ENCODE data around the gene DNAJA4. TPM values are rescaled to one million over a fixed set of nuclear protein-coding genes. Genes with fewer than 3 reads are reported as not detected.

Gene DNAJA4
- total and polyA plus RNA-seq, 2 experiments from 2014 or later = 5.0 to 12.5 TPM

GRCh38 chr15:78299101-78299930 is 35.0 kb downstream of the DNAJA4 start, which contains the start of gene SKIC8:
Gene SKIC8 (minus strand): TSS chr15:78299609. CDS start chr15:78295686, 3,923 bp downstream.
- H3K36me3 ChIP-seq (ENCODE audit: insufficient read depth) = no peaks in the 10 kb centered on the region
- H3K27ac ChIP-seq (ENCODE audit: low read depth) = 0 out of 2 replicates have a peak within 1 kb of the TSS, but pooled peaks have one; percentile 11
- DNase-seq (ENCODE audit: low spot score) (peak; percentile 94), ATAC-seq (peak; percentile 97)
- H3K79me2 ChIP-seq (replicated peaks; ENCODE audit: insufficient read depth) = peaks cover 29% of the 10 kb centered on the region
- TF ChIP-seq NANOG (IDR thresholded peaks at IDR 0.05; ENCODE audit: borderline replicate concordance) (no peak), CREB1 (CRISPR knock-in tag; IDR thresholded peaks at IDR 0.05; ENCODE audit: low read depth) (peak; percentile 96), POLR2AphosphoS5 (IDR thresholded peaks at IDR 0.05; ENCODE audit: low read depth) (peak; percentile 88)
- TF ChIP-seq, protein P1, sequence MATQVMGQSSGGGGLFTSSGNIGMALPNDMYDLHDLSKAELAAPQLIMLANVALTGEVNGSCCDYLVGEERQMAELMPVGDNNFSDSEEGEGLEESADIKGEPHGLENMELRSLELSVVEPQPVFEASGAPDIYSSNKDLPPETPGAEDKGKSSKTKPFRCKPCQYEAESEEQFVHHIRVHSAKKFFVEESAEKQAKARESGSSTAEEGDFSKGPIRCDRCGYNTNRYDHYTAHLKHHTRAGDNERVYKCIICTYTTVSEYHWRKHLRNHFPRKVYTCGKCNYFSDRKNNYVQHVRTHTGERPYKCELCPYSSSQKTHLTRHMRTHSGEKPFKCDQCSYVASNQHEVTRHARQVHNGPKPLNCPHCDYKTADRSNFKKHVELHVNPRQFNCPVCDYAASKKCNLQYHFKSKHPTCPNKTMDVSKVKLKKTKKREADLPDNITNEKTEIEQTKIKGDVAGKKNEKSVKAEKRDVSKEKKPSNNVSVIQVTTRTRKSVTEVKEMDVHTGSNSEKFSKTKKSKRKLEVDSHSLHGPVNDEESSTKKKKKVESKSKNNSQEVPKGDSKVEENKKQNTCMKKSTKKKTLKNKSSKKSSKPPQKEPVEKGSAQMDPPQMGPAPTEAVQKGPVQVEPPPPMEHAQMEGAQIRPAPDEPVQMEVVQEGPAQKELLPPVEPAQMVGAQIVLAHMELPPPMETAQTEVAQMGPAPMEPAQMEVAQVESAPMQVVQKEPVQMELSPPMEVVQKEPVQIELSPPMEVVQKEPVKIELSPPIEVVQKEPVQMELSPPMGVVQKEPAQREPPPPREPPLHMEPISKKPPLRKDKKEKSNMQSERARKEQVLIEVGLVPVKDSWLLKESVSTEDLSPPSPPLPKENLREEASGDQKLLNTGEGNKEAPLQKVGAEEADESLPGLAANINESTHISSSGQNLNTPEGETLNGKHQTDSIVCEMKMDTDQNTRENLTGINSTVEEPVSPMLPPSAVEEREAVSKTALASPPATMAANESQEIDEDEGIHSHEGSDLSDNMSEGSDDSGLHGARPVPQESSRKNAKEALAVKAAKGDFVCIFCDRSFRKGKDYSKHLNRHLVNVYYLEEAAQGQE (IDR thresholded peaks at IDR 0.05; ENCODE audit: unreplicated experiment) = peak; percentile 9
- TF ChIP-seq, protein P2, sequence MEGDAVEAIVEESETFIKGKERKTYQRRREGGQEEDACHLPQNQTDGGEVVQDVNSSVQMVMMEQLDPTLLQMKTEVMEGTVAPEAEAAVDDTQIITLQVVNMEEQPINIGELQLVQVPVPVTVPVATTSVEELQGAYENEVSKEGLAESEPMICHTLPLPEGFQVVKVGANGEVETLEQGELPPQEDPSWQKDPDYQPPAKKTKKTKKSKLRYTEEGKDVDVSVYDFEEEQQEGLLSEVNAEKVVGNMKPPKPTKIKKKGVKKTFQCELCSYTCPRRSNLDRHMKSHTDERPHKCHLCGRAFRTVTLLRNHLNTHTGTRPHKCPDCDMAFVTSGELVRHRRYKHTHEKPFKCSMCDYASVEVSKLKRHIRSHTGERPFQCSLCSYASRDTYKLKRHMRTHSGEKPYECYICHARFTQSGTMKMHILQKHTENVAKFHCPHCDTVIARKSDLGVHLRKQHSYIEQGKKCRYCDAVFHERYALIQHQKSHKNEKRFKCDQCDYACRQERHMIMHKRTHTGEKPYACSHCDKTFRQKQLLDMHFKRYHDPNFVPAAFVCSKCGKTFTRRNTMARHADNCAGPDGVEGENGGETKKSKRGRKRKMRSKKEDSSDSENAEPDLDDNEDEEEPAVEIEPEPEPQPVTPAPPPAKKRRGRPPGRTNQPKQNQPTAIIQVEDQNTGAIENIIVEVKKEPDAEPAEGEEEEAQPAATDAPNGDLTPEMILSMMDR (conservative IDR thresholded peaks at IDR 0.05; ENCODE audit: low read depth in 2 of 2) = 0 out of 4 replicates have a peak, but pooled peaks of 1 of the 2 experiments have one; percentile 11
- H3K27ac Mint-ChIP-seq = peak within 1 kb of the TSS; percentile 97
- H3K4me1 ChIP-seq (ENCODE audit: insufficient read depth) = 0 out of 2 replicates have a peak, but pooled peaks cover 6% of the 10 kb centered on the region
- peaks cover 10% of the 10 kb centered on the region; the same call in 1 of the 2 replicates for H3K27me3 ChIP-seq (ENCODE audit: insufficient read depth)
- no peaks in the 10 kb centered on the region for H4K20me1 ChIP-seq (replicated peaks; ENCODE audit: insufficient read depth)
- H3K27me3 Mint-ChIP-seq (ENCODE audit: insufficient read depth, low read depth, poor library complexity) = peaks cover 6% of the 10 kb centered on the region
- H3K9me2 ChIP-seq (ENCODE audit: insufficient read depth) = peaks cover 5% of the 10 kb centered on the region
- 0 out of 2 replicates have a peak, but pooled peaks cover 8% of the 10 kb centered on the region for H3F3A ChIP-seq (replicated peaks; ENCODE audit: low read depth)
- peak within 1 kb of the TSS; percentile 86 for H3K4me3 ChIP-seq
- 0 out of 3 replicates have a peak, but pooled peaks cover 2% of the 10 kb centered on the region for H3K36me3 Mint-ChIP-seq (ENCODE audit: low read depth)
- 0 out of 3 replicates have a peak, but pooled peaks cover 2% of the 10 kb centered on the region for H3K4me1 Mint-ChIP-seq
- peaks cover 3% of the 10 kb centered on the region; the same call in 1 of the 3 replicates for H3K9me3 Mint-ChIP-seq
- peak within 1 kb of the TSS; percentile 88 for H3K4me2 ChIP-seq
- peak within 1 kb of the TSS; percentile 75 for H2AFZ ChIP-seq
- peak within 1 kb of the TSS; percentile 99 for H3K4me3 Mint-ChIP-seq

- Histone ChIP-seq H2AFZ (no peak overlapping the region), H3K27ac (ENCODE audit: low read depth) (no peak overlapping the region), H3K27me3 (ENCODE audit: insufficient read depth) (peaks cover 10% of the 10 kb centered on the region; the same call in 1 of the 2 replicates), H3K79me2 (replicated peaks; ENCODE audit: insufficient read depth) (peaks cover 28% of the 10 kb centered on the region), H4K20me1 (replicated peaks; ENCODE audit: insufficient read depth) (no peaks in the 10 kb centered on the region), H3K9me2 (ENCODE audit: insufficient read depth) (peaks cover 5% of the 10 kb centered on the region), H3K4me2 (no peak overlapping the region), H3K4me1 (ENCODE audit: insufficient read depth) (0 out of 2 replicates have a peak, but pooled peaks cover 6% of the 10 kb centered on the region), H3F3A (replicated peaks; ENCODE audit: low read depth) (0 out of 2 replicates have a peak, but pooled peaks cover 8% of the 10 kb centered on the region), H3K4me3 (no peak overlapping the region), H3K36me3 (ENCODE audit: insufficient read depth) (no peaks in the 10 kb centered on the region)
- Mint-ChIP-seq H3K4me3 (no peak overlapping the region; the same call in 2 of the 3 replicates), H3K9me3 (peaks cover 3% of the 10 kb centered on the region; the same call in 1 of the 3 replicates), H3K4me1 (0 out of 3 replicates have a peak, but pooled peaks cover 2% of the 10 kb centered on the region), H3K36me3 (ENCODE audit: low read depth) (no peaks in the 10 kb centered on the region), H3K27ac (no peak overlapping the region), H3K27me3 (ENCODE audit: insufficient read depth, low read depth, poor library complexity) (peaks cover 6% of the 10 kb centered on the region)
- ATAC-seq (no peak), DNase-seq (ENCODE audit: low spot score) (no peak)
- TF ChIP-seq ZNF331 (CRISPR knock-in tag; IDR thresholded peaks at IDR 0.05; ENCODE audit: low read depth) (no peak), EZH2 (IDR thresholded peaks at IDR 0.05; ENCODE audit: low read depth, unreplicated experiment) (no peak), CREB1 (CRISPR knock-in tag; IDR thresholded peaks at IDR 0.05; ENCODE audit: low read depth) (no peak)
Observed at GRCh38 chr15:78301326-78301725, 37.0 kb downstream of the DNAJA4 start.
